ENCODE results near the gene RBM19. TPM values are rescaled to one million over a fixed set of nuclear protein-coding genes. Genes with fewer than 3 reads are reported as not detected.

Gene RBM19
- total and polyA plus RNA-seq, 2 donors (not counting 1 experiment from before 2014, with no cell fraction given) = 10.5 to 16.5 TPM

GRCh38 chr12:113907446-113908180 lies 58.5 kb downstream of the RBM19 start:
- Histone ChIP-seq H3K27ac (ENCODE audit: insufficient read depth, low read length) (no peak overlapping the region), H3K9me3 (ENCODE audit: control insufficient read depth, insufficient read depth, low read depth, low read length) (no peaks in the 10 kb centered on the region), H3K4me1 (ENCODE audit: control insufficient read depth, extremely low read depth, insufficient read depth, low read length) (peaks cover 3% of the 10 kb centered on the region), H3K79me2 (ENCODE audit: control insufficient read depth, insufficient read depth, low read length) (no peaks in the 10 kb centered on the region), H3K36me3 (ENCODE audit: control insufficient read depth, insufficient read depth, low read length) (peaks cover 6% of the 10 kb centered on the region), H2AFZ (ENCODE audit: low read length) (no peak overlapping the region), H3K9ac (ENCODE audit: insufficient read depth, low read length) (no peak overlapping the region), H3K4me3 (replicated peaks in 1 of 4; ENCODE audit: control extremely low read depth in 1 of 4, insufficient read depth in 1 of 4, low read depth in 3 of 4, low read length in 4 of 4) (no peak overlapping the region), H4K20me1 (ENCODE audit: control insufficient read depth, extremely low read depth, insufficient read depth, low read length) (no peaks in the 10 kb centered on the region), H3K27me3 (ENCODE audit: control insufficient read depth, insufficient read depth, low read length) (no peaks in the 10 kb centered on the region), H3K4me2 (ENCODE audit: extremely low read depth, insufficient read depth, low read length) (no peak overlapping the region)
- no peak for TF ChIP-seq EZH2 (IDR thresholded peaks at IDR 0.05; ENCODE audit: low read length, missing control alignments)
- TF ChIP-seq, protein P1, sequence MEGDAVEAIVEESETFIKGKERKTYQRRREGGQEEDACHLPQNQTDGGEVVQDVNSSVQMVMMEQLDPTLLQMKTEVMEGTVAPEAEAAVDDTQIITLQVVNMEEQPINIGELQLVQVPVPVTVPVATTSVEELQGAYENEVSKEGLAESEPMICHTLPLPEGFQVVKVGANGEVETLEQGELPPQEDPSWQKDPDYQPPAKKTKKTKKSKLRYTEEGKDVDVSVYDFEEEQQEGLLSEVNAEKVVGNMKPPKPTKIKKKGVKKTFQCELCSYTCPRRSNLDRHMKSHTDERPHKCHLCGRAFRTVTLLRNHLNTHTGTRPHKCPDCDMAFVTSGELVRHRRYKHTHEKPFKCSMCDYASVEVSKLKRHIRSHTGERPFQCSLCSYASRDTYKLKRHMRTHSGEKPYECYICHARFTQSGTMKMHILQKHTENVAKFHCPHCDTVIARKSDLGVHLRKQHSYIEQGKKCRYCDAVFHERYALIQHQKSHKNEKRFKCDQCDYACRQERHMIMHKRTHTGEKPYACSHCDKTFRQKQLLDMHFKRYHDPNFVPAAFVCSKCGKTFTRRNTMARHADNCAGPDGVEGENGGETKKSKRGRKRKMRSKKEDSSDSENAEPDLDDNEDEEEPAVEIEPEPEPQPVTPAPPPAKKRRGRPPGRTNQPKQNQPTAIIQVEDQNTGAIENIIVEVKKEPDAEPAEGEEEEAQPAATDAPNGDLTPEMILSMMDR (conservative IDR thresholded peaks at IDR 0.05 in 1 of 2, IDR thresholded peaks at IDR 0.05 in 1 of 2; ENCODE audit: low read depth in 1 of 2, low read length in 2 of 2) = no peak
- no peak for DNase-seq (ENCODE audit: low read depth in 2 of 2)

DNA sequence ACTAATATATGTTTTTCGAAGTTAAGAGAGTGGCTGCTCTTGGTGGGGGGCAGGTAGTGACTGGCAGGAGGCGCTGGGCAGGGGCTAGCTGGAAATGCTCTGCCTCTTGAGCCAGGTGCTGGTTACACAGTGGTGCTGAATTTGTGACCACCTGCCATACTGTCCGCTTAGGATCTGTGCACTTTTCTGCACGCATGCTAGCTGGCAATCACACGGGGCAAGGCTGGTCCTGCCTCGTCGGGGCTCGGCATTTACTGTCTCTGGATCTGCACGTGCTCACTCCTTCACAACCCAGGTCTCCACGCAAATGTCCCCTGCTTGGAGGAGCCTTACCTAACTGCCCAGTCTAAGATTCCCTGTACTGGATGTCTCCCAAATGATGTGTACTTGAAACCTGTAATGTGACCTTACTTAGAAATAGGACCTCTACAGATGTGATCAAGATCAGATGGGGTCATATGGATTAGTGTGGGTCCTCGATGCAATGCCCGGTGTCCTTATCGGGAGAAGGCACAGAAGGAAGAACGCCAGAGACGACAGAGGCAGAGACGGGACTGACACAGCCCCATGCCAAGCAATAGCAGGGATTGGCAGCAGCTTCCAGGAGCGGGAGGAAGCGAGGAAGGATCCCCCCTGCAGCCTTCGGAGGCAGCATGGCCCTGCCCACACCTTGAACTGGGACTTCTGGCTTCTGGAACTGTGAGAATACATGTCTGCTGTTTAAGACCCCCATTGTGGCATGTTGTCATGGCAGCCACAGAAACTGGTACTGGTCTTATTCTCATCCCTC lies 59.5 kb downstream of the RBM19 start:
- H3K9me3 ChIP-seq (ENCODE audit: control insufficient read depth, insufficient read depth, low read depth, low read length) = no peaks in the 10 kb centered on the region
- no peak overlapping the region for H2AFZ ChIP-seq (ENCODE audit: low read length)
- H3K27me3 ChIP-seq (ENCODE audit: control insufficient read depth, insufficient read depth, low read length) = no peaks in the 10 kb centered on the region
- no peaks in the 10 kb centered on the region for H3K79me2 ChIP-seq (ENCODE audit: control insufficient read depth, insufficient read depth, low read length)
- peaks cover 3% of the 10 kb centered on the region for H3K4me1 ChIP-seq (ENCODE audit: control insufficient read depth, extremely low read depth, insufficient read depth, low read length)
- no peak for TF ChIP-seq EZH2 (IDR thresholded peaks at IDR 0.05; ENCODE audit: low read length, missing control alignments)
- TF ChIP-seq, protein P1 (conservative IDR thresholded peaks at IDR 0.05 in 1 of 2, IDR thresholded peaks at IDR 0.05 in 1 of 2; ENCODE audit: low read depth in 1 of 2, low read length in 2 of 2) = no peak
- H3K4me2 ChIP-seq (ENCODE audit: extremely low read depth, insufficient read depth, low read length) = no peak overlapping the region
- H3K4me3 ChIP-seq (replicated peaks in 1 of 4; ENCODE audit: control extremely low read depth in 1 of 4, insufficient read depth in 1 of 4, low read depth in 3 of 4, low read length in 4 of 4) = no peak overlapping the region
- H3K36me3 ChIP-seq (ENCODE audit: control insufficient read depth, insufficient read depth, low read length) = peaks cover 2% of the 10 kb centered on the region
- no peak overlapping the region for H3K9ac ChIP-seq (ENCODE audit: insufficient read depth, low read length)
- no peak overlapping the region for H3K27ac ChIP-seq (ENCODE audit: insufficient read depth, low read length)
- no peaks in the 10 kb centered on the region for H4K20me1 ChIP-seq (ENCODE audit: control insufficient read depth, extremely low read depth, insufficient read depth, low read length)
- no peak for DNase-seq (ENCODE audit: low read depth in 2 of 2)

- no peaks in the 10 kb centered on the region for H4K20me1 ChIP-seq (ENCODE audit: control insufficient read depth, extremely low read depth, insufficient read depth, low read length)
- H3K4me1 ChIP-seq (ENCODE audit: control insufficient read depth, extremely low read depth, insufficient read depth, low read length) = peaks cover 3% of the 10 kb centered on the region
- TF ChIP-seq, protein P1 (conservative IDR thresholded peaks at IDR 0.05 in 1 of 2, IDR thresholded peaks at IDR 0.05 in 1 of 2; ENCODE audit: low read depth in 1 of 2, low read length in 2 of 2) = no peak
- no peak for TF ChIP-seq EZH2 (IDR thresholded peaks at IDR 0.05; ENCODE audit: low read length, missing control alignments)
- H3K27me3 ChIP-seq (ENCODE audit: control insufficient read depth, insufficient read depth, low read length) = no peaks in the 10 kb centered on the region
- H3K4me3 ChIP-seq (replicated peaks in 1 of 4; ENCODE audit: control extremely low read depth in 1 of 4, insufficient read depth in 1 of 4, low read depth in 3 of 4, low read length in 4 of 4) = no peak overlapping the region
- H3K79me2 ChIP-seq (ENCODE audit: control insufficient read depth, insufficient read depth, low read length) = no peaks in the 10 kb centered on the region
- no peak overlapping the region for H3K27ac ChIP-seq (ENCODE audit: insufficient read depth, low read length)
- no peaks in the 10 kb centered on the region for H3K9me3 ChIP-seq (ENCODE audit: control insufficient read depth, insufficient read depth, low read depth, low read length)
- peaks cover 2% of the 10 kb centered on the region for H3K36me3 ChIP-seq (ENCODE audit: control insufficient read depth, insufficient read depth, low read length)
- DNase-seq (ENCODE audit: low read depth in 2 of 2) = no peak
- no peak overlapping the region for H2AFZ ChIP-seq (ENCODE audit: low read length)
- no peak overlapping the region for H3K4me2 ChIP-seq (ENCODE audit: extremely low read depth, insufficient read depth, low read length)
- H3K9ac ChIP-seq (ENCODE audit: insufficient read depth, low read length) = no peak overlapping the region
Measured at GRCh38 chr12:113905829-113906228, 60.3 kb downstream of the RBM19 start.
